Testis (tissue), 3 donors: ENCODE results near the gene ZBTB7C. TPM values are rescaled to one million over a fixed set of nuclear protein-coding genes. Genes with fewer than 3 reads are reported as not detected.

Experiments
- DNase-seq: peaks from one replicate; pipeline ENCODE4 v3.0.0-alpha.2; 2019
- H3K27ac ChIP-seq, 2 donors: fragments of 200-600 bp; sonication (generic); one replicate each; pipeline ENCODE4 v1.5.1; 2019
- H3K27me3 ChIP-seq: fragments of 200-600 bp; sonication (generic); one replicate; pipeline ENCODE4 v1.5.1; 2019
- H3K36me3 ChIP-seq: fragments of 200-600 bp; sonication (generic); one replicate; pipeline ENCODE4 v1.5.1; 2017; ENCODE audit warnings: low read depth; ENCODE audit errors: missing control alignments
- H3K4me1 ChIP-seq: fragments of 200-600 bp; sonication (generic); one replicate; pipeline ENCODE4 v1.5.1; 2019
- H3K4me3 ChIP-seq, 2 donors: fragments of 200-600 bp; sonication (generic); one replicate each; pipeline ENCODE4 v1.5.1; 2017 to 2019
- H3K9me3 ChIP-seq: fragments of 200-600 bp; sonication (generic); one replicate; pipeline ENCODE4 v1.5.1; 2017
- POLR2A ChIP-seq: fragments of 450-650 bp; IDR thresholded peaks from one replicate; pipeline ENCODE4 v1.6.1; 2017; ENCODE audit warnings: antibody characterized with exemption, mild to moderate bottlenecking, moderate library complexity
- WGBS, 2 donors: methylation state at CpG; one replicate each; pipeline ENCODE4 v1.1.5; 2018; 5-methylcytosine and 5-hydroxymethylcytosine counted together
- intact Hi-C: fragments of 100-400 bp; cut with DNase I; formaldehyde crosslinking; loops from one replicate; pipeline ENCODE4 v1.15.1; 2023; ENCODE audit warnings: low total_unique reads
- polyA plus RNA-seq: library from polyadenylated mRNA; stranded (reverse); fragments of 350-450 nt; fragmentation: Illumina TruSeq; extraction: RNeasy Lipid Tissue Mini Kit (QIAGEN cat#74804); gene quantifications from one replicate; pipeline ENCODE4 v1.2.3, GENCODE V29; 2014; ENCODE audit warnings: low read depth, low replicate concordance; ENCODE audit not compliant: insufficient read depth
- total RNA-seq, 2 donors: library from RNA; depleted of rRNA; stranded (reverse); fragments of >200 nt; gene quantifications; one replicate each; pipeline ENCODE4 v1.2.3, GENCODE V29; 2016
- TF ChIP-seq, protein P1 (sequence below), 3 experiments: fragments of 450-650 bp in 2 of 3; fragments of 200-600 bp in 1 of 3; sonication (generic) in 1 of 3; IDR thresholded peaks; one replicate each; pipeline ENCODE4 v1.5.1; 2016 to 2019; ENCODE audit warnings: antibody characterized with exemption in 3 of 3, mild to moderate bottlenecking in 2 of 3, moderate library complexity in 1 of 3

The ZBTB7C gene
- total and polyA plus RNA-seq, 3 donors from 2014 or later: 14.1 to 65.4 (median 42.4) TPM

DNA sequence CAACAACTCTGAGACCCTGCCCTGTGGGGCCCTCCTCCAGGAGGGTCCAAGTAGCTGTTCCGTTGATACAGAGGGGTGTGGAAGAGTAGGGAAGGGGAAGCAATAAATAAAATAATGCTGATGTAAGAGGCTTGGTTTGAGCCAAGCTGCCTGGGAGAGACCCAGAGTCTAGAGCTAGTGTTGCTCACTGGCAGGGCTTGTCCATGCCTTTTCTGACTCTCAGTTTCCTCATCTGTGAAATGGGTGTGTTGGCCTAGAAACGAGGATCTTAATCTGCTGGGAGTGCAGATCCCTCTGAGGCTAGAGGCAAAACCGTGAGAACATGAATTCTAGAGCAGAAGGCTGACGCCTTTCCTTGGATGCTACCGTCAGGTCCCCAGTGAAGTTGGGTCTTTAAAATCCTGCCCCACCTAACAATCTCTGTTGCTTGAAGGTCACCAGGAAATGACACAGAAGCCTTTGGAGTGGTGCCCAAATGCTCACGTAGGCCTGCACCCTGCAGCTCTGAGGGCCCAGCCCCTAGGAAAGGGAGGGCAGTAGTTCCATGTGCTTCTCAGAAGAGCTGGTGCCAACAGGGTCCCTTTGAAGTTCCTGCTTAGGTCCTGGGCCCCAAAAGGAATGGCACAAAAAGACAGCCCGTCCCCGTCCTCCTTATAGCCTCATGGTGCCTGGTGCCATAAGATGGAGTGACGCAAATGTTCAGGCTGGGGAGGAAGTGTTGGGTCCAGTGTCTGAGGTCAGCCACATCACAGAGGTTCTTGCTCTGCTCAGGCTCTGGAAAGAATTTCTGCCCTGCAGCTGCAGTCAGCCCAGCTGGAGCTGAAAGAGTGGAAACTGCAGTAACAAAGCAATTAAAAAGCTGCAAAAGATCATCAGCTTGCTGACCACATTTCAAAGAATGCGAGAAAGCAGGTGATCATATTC, 405.5 kb downstream of the ZBTB7C start:
- intact Hi-C loops: no loop called here
- DNase-seq: no peak
- H3K4me3 ChIP-seq: no peak overlapping the region
- WGBS, 2 donors: 72 to 75% methylated on average over 10 of the region's 10 CpGs
- H3K36me3 ChIP-seq: no peaks in the 10 kb centered on the region
- no peaks in the 10 kb centered on the region for H3K4me1 ChIP-seq
- H3K27me3 ChIP-seq: no peaks in the 10 kb centered on the region
- no peak for TF ChIP-seq POLR2A
- TF ChIP-seq, protein P1, sequence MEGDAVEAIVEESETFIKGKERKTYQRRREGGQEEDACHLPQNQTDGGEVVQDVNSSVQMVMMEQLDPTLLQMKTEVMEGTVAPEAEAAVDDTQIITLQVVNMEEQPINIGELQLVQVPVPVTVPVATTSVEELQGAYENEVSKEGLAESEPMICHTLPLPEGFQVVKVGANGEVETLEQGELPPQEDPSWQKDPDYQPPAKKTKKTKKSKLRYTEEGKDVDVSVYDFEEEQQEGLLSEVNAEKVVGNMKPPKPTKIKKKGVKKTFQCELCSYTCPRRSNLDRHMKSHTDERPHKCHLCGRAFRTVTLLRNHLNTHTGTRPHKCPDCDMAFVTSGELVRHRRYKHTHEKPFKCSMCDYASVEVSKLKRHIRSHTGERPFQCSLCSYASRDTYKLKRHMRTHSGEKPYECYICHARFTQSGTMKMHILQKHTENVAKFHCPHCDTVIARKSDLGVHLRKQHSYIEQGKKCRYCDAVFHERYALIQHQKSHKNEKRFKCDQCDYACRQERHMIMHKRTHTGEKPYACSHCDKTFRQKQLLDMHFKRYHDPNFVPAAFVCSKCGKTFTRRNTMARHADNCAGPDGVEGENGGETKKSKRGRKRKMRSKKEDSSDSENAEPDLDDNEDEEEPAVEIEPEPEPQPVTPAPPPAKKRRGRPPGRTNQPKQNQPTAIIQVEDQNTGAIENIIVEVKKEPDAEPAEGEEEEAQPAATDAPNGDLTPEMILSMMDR (IDR thresholded peaks at IDR 0.05): no peak
- H3K9me3 ChIP-seq: no peaks in the 10 kb centered on the region
- H3K27ac ChIP-seq: no peak overlapping the region

DNA sequence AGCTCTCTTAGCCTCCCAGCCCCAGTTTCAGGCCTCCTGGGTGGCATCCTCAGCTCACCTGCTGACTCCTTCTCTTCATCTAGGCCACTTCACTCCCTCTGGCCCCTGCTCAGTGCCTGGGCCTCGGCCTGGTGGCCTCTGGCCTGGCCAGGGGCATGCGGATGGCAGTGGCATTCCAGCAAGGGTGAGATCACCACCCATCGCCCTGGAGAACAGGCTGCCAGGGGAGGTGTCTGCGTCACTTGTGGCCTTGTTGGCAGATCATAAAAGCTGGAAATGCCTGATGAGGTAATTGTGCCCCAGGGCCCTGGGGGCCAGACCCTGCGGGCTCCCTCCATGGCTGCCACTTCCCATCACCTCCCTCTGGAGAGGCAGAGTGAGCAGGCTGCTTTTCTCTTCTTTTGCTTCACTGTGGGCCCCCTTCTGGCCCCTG, 406.2 kb downstream of the ZBTB7C start:
- H3K27ac ChIP-seq: no peak overlapping the region
- DNase-seq: peak; percentile 64

DNA sequence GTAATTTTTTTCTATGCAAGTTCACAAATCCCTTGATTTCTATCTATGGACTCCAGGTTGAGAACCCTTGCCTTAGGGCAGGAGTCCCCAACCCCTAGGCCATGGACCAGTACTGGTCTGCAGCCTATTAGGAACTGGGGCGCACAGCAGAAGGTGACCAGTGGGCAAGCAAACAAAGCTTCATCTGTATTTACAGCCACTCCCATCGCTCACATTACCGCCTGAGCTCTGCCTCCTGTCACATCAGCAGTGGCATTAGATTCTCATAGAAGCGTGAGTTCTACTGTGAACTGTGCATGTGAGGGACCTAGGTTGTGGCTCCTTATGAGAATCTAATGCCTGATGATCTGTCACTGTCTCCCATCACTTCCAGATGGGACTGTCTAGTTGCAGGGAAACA, 408.5 kb downstream of the ZBTB7C start:
- peak; percentile 4 for DNase-seq
- intact Hi-C loops: no loop called here
- 98 to 99% methylated on average over 4 of the region's 4 CpGs for WGBS, 2 donors
- TF ChIP-seq, protein P1 (IDR thresholded peaks at IDR 0.05): no peak
- no peak for TF ChIP-seq POLR2A
- no peaks in the 10 kb centered on the region for H3K9me3 ChIP-seq
- H3K4me3 ChIP-seq: no peak overlapping the region
- H3K4me1 ChIP-seq: no peaks in the 10 kb centered on the region
- H3K27ac ChIP-seq: no peak overlapping the region
- no peaks in the 10 kb centered on the region for H3K36me3 ChIP-seq
- H3K27me3 ChIP-seq: no peaks in the 10 kb centered on the region

More for the DNA sequence above, 406.2 kb downstream of the ZBTB7C start:
- Histone ChIP-seq H3K36me3 (no peaks in the 10 kb centered on the region), H3K4me1 (no peaks in the 10 kb centered on the region), H3K27me3 (no peaks in the 10 kb centered on the region), H3K4me3 (no peak overlapping the region), H3K9me3 (no peaks in the 10 kb centered on the region)
- 58 to 82% methylated on average over 2 to 4 of the region's 5 CpGs for WGBS, 2 donors
- intact Hi-C loops: no loop called here
- no peak for TF ChIP-seq POLR2A
- TF ChIP-seq, protein P1 (IDR thresholded peaks at IDR 0.05): no peak

DNA sequence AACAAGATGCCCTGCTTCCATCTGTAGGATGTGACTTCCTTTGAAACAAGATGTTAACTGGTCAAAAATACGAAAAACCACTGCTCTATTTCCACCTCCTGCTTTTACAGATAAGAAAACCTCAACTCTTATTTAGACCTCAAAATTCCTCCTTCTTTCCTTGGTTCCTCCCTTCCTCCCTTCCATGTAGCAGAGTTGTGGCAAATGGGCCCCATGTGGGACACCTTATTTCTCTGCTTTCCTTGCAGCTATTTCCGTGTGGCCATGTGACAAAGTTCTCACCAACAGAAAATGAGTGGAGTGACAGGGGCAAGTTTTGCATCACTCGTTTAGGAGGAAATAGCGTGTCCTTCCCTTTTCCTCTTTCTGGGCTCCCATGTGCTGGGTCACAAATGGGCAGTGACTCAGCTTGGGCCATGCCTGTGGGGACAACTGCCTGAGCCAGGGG, 409.4 kb downstream of the ZBTB7C start:
- Histone ChIP-seq H3K4me3 (no peak overlapping the region), H3K9me3 (no peaks in the 10 kb centered on the region), H3K4me1 (no peaks in the 10 kb centered on the region), H3K36me3 (no peaks in the 10 kb centered on the region), H3K27ac (no peak overlapping the region), H3K27me3 (no peaks in the 10 kb centered on the region)
- peak; percentile 8 for DNase-seq
- WGBS, 2 donors: 79 to 85% methylated on average over 4 of the region's 4 CpGs
- TF ChIP-seq, protein P1 (IDR thresholded peaks at IDR 0.05): no peak
- no peak for TF ChIP-seq POLR2A
- intact Hi-C loops: no loop called here
